Vagina (tissue), 2 donors: ENCODE data around the gene TMEM176A. TPM values are rescaled to one million over a fixed set of nuclear protein-coding genes. Genes with fewer than 3 reads are reported as not detected.

ENCODE experiments used
- DNase-seq, 2 donors: peaks; one replicate each; pipeline ENCODE4 v3.0.0-alpha.2; 2017; ENCODE audit errors: extremely low spot score in 2 of 2
- H3K27ac ChIP-seq: fragments of 200-600 bp; sonication (generic); one replicate; pipeline ENCODE4 v1.5.1; 2019
- H3K27me3 ChIP-seq: fragments of 200-600 bp; sonication (generic); one replicate; pipeline ENCODE4 v1.5.1; 2019
- H3K36me3 ChIP-seq, 2 donors: fragments of 200-600 bp; sonication (generic); one replicate each; pipeline ENCODE4 v1.5.1; 2017 to 2019
- H3K4me1 ChIP-seq: fragments of 200-600 bp; sonication (generic); one replicate; pipeline ENCODE4 v1.5.1; 2019
- H3K4me3 ChIP-seq, 2 donors: fragments of 200-600 bp; sonication (generic); 1 replicate in 1 of 2; 2 replicates in 1 of 2; pipeline ENCODE4 v1.5.1; 2016 to 2019
- H3K9me3 ChIP-seq: fragments of 200-600 bp; sonication (generic); one replicate; pipeline ENCODE4 v1.5.1; 2019
- POLR2A ChIP-seq, 2 donors: fragments of 450-650 bp; IDR thresholded peaks; one replicate each; pipeline ENCODE4 v1.6.1; 2017; ENCODE audit warnings: antibody characterized with exemption in 2 of 2, mild to moderate bottlenecking in 2 of 2, moderate library complexity in 2 of 2
- POLR2AphosphoS5 ChIP-seq, 2 donors: sonication (generic); formaldehyde crosslinking; IDR thresholded peaks; one replicate each; pipeline ENCODE4 v1.9.0; 2017; ENCODE audit warnings: antibody characterized with exemption in 2 of 2, mild to moderate bottlenecking in 2 of 2, low read depth in 1 of 2; ENCODE audit not compliant: insufficient read depth in 1 of 2
- intact Hi-C: fragments of 100-400 bp; cut with DNase I; formaldehyde crosslinking; loops from one replicate; pipeline ENCODE4 v1.15.1; 2023
- total RNA-seq: library from RNA; depleted of rRNA; stranded (reverse); fragments of >200 nt; gene quantifications from one replicate; pipeline ENCODE4 v1.2.3, GENCODE V29; 2016
- TF ChIP-seq, protein P1 (sequence below), 3 experiments: fragments of 450-650 bp in 2 of 3; fragments of 200-600 bp in 1 of 3; sonication (generic) in 1 of 3; IDR thresholded peaks; one replicate each; pipeline ENCODE4 v1.5.1; 2017 to 2019; ENCODE audit warnings: antibody characterized with exemption in 3 of 3, mild to moderate bottlenecking in 2 of 3, moderate library complexity in 2 of 3

The TMEM176A gene, protein sequence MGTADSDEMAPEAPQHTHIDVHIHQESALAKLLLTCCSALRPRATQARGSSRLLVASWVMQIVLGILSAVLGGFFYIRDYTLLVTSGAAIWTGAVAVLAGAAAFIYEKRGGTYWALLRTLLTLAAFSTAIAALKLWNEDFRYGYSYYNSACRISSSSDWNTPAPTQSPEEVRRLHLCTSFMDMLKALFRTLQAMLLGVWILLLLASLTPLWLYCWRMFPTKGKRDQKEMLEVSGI
- 43.7 TPM for total RNA-seq

DNA sequence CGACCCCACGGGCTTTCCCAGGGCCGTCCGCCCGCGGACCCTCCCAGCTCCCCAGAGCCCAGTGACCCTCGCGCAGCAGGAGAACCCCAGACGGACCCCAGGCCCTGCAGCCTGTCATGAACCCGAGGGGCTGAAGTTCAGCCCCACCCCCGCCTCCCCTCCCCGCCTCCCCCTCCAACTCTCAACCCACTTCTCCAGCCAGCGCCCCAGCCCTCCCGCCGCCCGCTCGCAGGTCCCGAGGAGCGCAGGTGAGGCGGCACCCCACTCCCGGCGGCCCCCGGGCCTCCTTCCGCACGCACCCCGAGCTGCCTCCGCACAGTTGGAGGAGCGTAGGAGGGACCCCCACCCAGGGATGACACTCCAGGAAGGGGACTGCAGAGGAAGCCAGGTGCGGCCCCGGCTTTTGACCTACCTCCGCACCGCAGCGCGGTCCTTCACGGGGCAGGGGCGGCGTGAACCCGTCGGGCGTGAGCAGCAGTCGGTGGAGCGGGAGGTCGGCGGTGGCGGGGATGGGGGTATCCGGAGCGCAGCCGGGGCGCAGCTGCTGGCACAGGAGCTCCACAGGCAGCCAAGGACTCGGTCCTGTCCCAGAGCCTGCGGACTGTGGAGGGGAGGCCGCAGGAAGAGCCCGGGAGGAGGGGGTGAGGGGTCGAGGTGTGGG, at the start of gene TMEM176A:
TSS of gene TMEM176A (plus strand) at position 189 of the 661 bp plus-strand sequence. CDS start 782 bp downstream, outside the sequence.
- Histone ChIP-seq H3K4me3 (peak within 1 kb of the TSS; percentile 55 to 58), H3K27ac (peak within 1 kb of the TSS; percentile 76), H3K9me3 (no peaks in the 10 kb centered on the region), H3K4me1 (peaks cover 15% of the 10 kb centered on the region), H3K36me3 (peaks cover 0 to 14% of the 10 kb centered on the region in 2 donors), H3K27me3 (no peaks in the 10 kb centered on the region)
- no peak for DNase-seq
- intact Hi-C loops, result no loop called here
- TF ChIP-seq POLR2AphosphoS5 (IDR thresholded peaks at IDR 0.05; ENCODE audit: insufficient read depth in 1 of 2, low read depth in 1 of 2) (no peak), POLR2A (IDR thresholded peaks at IDR 0.05) (no peak)
- TF ChIP-seq, protein P1, sequence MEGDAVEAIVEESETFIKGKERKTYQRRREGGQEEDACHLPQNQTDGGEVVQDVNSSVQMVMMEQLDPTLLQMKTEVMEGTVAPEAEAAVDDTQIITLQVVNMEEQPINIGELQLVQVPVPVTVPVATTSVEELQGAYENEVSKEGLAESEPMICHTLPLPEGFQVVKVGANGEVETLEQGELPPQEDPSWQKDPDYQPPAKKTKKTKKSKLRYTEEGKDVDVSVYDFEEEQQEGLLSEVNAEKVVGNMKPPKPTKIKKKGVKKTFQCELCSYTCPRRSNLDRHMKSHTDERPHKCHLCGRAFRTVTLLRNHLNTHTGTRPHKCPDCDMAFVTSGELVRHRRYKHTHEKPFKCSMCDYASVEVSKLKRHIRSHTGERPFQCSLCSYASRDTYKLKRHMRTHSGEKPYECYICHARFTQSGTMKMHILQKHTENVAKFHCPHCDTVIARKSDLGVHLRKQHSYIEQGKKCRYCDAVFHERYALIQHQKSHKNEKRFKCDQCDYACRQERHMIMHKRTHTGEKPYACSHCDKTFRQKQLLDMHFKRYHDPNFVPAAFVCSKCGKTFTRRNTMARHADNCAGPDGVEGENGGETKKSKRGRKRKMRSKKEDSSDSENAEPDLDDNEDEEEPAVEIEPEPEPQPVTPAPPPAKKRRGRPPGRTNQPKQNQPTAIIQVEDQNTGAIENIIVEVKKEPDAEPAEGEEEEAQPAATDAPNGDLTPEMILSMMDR (IDR thresholded peaks at IDR 0.05), result no peak

DNA sequence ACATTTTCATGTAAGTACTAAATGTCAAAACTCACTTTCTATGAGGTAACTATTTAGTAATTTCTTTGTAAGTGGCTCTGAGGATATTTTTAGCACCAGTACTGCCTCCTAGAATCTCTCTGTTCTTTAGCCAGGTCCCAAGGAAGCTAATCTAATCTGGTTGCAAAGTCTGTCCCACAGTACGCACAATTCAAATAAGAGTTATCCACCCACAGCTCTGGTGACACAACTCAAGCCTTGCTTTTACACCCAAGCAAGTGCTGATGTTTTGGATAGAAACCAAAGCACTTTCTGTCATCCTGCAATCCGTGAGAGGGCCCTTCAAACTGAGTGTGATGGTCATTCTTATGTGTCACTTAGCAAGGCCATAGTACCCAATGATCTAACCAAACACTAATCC, 48.9 kb upstream of the TMEM176A start:
- Histone ChIP-seq H3K4me1 (no peaks in the 10 kb centered on the region), H3K27ac (no peak overlapping the region), H3K36me3 (no peaks in the 10 kb centered on the region), H3K9me3 (no peaks in the 10 kb centered on the region), H3K4me3 (no peak overlapping the region), H3K27me3 (no peaks in the 10 kb centered on the region)
- no peak for TF ChIP-seq POLR2A (IDR thresholded peaks at IDR 0.05)
- no peak for TF ChIP-seq POLR2AphosphoS5 (IDR thresholded peaks at IDR 0.05; ENCODE audit: insufficient read depth in 1 of 2, low read depth in 1 of 2)
- TF ChIP-seq, protein P1 (IDR thresholded peaks at IDR 0.05), result no peak
- intact Hi-C loops, result no loop called here
- DNase-seq, result no peak

DNA sequence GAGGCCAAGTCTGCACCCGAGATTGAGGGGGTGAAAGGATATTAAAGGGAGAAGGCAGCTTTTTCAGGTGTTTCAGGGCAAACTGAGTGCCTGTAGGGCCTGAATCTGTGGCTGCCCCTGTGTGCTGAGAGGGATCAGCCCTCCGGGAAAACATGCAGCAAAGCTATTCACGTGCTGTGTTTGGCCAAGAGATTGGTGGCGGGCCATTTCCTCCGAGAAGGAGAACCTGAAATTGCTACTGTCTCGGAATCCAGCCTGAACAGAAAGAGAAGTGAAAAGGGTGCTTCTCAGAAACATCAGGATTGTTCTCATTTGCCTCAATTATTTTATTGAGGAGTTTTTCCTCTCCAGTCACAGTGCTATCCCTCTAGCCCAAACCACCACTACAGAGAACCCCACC, 47.3 kb upstream of the TMEM176A start:
- no peak for DNase-seq
- no peak overlapping the region for H3K4me3 ChIP-seq
- TF ChIP-seq, protein P1 (IDR thresholded peaks at IDR 0.05), result no peak
- no peak for TF ChIP-seq POLR2AphosphoS5 (IDR thresholded peaks at IDR 0.05; ENCODE audit: insufficient read depth in 1 of 2, low read depth in 1 of 2)
- no peaks in the 10 kb centered on the region for H3K9me3 ChIP-seq
- intact Hi-C loops, result no loop called here
- no peaks in the 10 kb centered on the region for H3K36me3 ChIP-seq
- no peak overlapping the region for H3K27ac ChIP-seq
- no peaks in the 10 kb centered on the region for H3K27me3 ChIP-seq
- no peaks in the 10 kb centered on the region for H3K4me1 ChIP-seq

DNA sequence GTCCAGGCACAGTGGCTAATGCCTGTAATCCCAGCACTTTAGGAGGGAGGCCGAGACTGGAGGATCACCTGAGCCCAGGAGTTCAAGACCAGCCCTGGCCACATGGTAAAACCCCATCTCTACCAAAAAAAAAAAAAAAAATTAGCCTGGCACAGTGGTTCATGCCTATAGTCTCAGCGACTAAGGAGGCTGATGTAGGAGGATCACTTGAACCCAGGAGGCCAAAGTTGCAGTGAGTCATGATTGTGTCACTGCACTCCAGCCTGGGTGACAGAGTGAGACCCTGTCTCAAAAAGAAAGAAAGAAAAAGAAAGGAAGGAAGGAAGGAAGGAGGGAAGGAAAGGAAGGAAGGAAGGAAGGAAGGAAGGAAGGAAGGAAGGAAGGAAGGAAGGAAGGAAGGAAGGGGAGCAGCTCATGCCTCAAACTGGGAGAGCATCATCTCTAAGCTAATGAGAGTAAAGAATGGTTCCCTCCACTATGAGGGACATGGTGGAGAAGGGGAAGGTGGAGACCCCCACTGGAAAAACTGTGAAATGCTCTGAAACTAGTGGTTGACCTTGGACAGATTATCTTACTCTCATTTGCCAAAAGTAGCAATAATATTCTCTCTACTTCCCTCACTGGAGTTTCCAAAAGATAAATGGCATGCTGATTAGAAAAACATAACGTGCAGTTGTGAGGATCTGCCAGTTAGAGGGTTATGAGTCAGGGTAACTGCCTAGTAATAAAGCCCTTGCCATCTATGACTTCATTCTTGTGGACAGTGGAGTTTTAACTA, 46.6 kb upstream of the TMEM176A start:
- no peak overlapping the region for H3K27ac ChIP-seq
- no peaks in the 10 kb centered on the region for H3K36me3 ChIP-seq
- H3K4me3 ChIP-seq, result no peak overlapping the region
- intact Hi-C loops, result no loop called here
- H3K4me1 ChIP-seq, result no peaks in the 10 kb centered on the region
- TF ChIP-seq, protein P1 (IDR thresholded peaks at IDR 0.05), result no peak
- TF ChIP-seq POLR2A (IDR thresholded peaks at IDR 0.05) (no peak), POLR2AphosphoS5 (IDR thresholded peaks at IDR 0.05; ENCODE audit: insufficient read depth in 1 of 2, low read depth in 1 of 2) (no peak)
- no peak for DNase-seq
- H3K27me3 ChIP-seq, result no peaks in the 10 kb centered on the region
- H3K9me3 ChIP-seq, result no peaks in the 10 kb centered on the region
